Sigmoid colon (tissue), 4 donors: ENCODE results near the gene KANK4.

Experiments used
- POLR2A ChIP-seq, 2 donors: fragments of 450-650 bp; IDR thresholded peaks; one replicate each; pipeline ENCODE4 v1.6.1; 2016; ENCODE audit warnings: antibody characterized with exemption in 2 of 2, mild to moderate bottlenecking in 2 of 2, moderate library complexity in 2 of 2
- POLR2AphosphoS5 ChIP-seq, 4 donors: sonication (generic); formaldehyde crosslinking; IDR thresholded peaks; one replicate each; pipeline ENCODE4 v1.6.1; 2017; ENCODE audit warnings: antibody characterized with exemption in 4 of 4
- TF ChIP-seq, protein P1 (sequence below), 4 experiments: fragments of 450-650 bp in 3 of 4; fragments of 200-600 bp in 1 of 4; IDR thresholded peaks; one replicate each; pipeline ENCODE4 v1.5.1; 2016 to 2019; ENCODE audit warnings: antibody characterized with exemption in 4 of 4, mild to moderate bottlenecking in 3 of 4, moderate library complexity in 2 of 4

DNA sequence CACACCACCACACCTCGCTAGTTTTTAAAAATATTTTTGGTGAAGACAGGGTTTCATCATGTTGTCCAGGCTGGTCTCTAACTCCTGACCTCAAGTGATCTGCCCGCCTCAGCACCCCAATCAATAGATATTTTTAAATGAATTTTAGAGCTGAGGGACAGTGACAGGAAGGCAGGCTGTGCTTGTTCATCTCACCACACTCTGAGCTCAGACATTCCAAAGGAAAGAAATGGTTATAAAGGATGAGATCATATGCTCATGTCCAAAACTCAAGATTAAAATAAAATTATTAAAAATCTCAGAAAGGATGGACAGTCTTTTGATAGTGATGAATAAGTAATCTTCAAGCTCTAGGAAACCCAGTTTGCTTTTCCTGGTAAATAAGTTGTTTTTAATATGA is 83.7 kb downstream of the KANK4 start:
- TF ChIP-seq POLR2AphosphoS5 (IDR thresholded peaks at IDR 0.05), result no peak
- TF ChIP-seq POLR2A (IDR thresholded peaks at IDR 0.05), result no peak
- TF ChIP-seq, protein P1, sequence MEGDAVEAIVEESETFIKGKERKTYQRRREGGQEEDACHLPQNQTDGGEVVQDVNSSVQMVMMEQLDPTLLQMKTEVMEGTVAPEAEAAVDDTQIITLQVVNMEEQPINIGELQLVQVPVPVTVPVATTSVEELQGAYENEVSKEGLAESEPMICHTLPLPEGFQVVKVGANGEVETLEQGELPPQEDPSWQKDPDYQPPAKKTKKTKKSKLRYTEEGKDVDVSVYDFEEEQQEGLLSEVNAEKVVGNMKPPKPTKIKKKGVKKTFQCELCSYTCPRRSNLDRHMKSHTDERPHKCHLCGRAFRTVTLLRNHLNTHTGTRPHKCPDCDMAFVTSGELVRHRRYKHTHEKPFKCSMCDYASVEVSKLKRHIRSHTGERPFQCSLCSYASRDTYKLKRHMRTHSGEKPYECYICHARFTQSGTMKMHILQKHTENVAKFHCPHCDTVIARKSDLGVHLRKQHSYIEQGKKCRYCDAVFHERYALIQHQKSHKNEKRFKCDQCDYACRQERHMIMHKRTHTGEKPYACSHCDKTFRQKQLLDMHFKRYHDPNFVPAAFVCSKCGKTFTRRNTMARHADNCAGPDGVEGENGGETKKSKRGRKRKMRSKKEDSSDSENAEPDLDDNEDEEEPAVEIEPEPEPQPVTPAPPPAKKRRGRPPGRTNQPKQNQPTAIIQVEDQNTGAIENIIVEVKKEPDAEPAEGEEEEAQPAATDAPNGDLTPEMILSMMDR (IDR thresholded peaks at IDR 0.05), result no peak
